Natural killer cell (primary cell): ENCODE results near the gene KREMEN2. TPM values are rescaled to one million over a fixed set of nuclear protein-coding genes. Genes with fewer than 3 reads are reported as not detected.

Experiments used
- ATAC-seq, 3 donors: fragments of 150-1000 bp in 2 of 3; fragments of 200-7000 bp in 1 of 3; cut with Tn5 transposase; 1 replicate in 1 of 3; 2 replicates in 2 of 3; pipeline ENCODE4 v1.10.0; 2021; ENCODE audit warnings: mild to moderate bottlenecking in 2 of 3, moderate library complexity in 2 of 3
- DNase-seq, 2 donors: peaks; one replicate each; pipeline versions ENCODE4 v3.0.0 to v3.0.0-alpha.2; 2013 to 2021; ENCODE audit warnings: mixed read lengths in 1 of 2
- H3K27ac ChIP-seq: one replicate; pipeline ENCODE4 v1.5.1; 2013; ENCODE audit warnings: mild to moderate bottlenecking, low read length
- H3K27me3 ChIP-seq: one replicate; pipeline ENCODE4 v1.6.1; 2013; ENCODE audit warnings: low read length; ENCODE audit not compliant: control insufficient read depth, insufficient read depth
- H3K36me3 ChIP-seq: one replicate; pipeline ENCODE4 v1.6.1; 2013; ENCODE audit warnings: low read length; ENCODE audit not compliant: control insufficient read depth, insufficient read depth
- H3K4me1 ChIP-seq: one replicate; pipeline ENCODE4 v1.6.1; 2013; ENCODE audit warnings: low read length; ENCODE audit not compliant: control insufficient read depth, insufficient read depth
- H3K4me3 ChIP-seq: one replicate; pipeline ENCODE4 v1.5.1; 2013; ENCODE audit warnings: low read length
- H3K9me3 ChIP-seq: one replicate; pipeline ENCODE4 v1.6.1; 2013; ENCODE audit warnings: low read length; ENCODE audit not compliant: control insufficient read depth, insufficient read depth
- H3K27ac Mint-ChIP-seq, 2 donors: one replicate each; pipeline ENCODE4 v1.8.0; 2022; ENCODE audit warnings: mild to moderate bottlenecking in 2 of 2, mixed read lengths in 2 of 2, moderate library complexity in 1 of 2
- H3K27me3 Mint-ChIP-seq, 2 donors: one replicate each; pipeline ENCODE4 v1.8.0; 2022; ENCODE audit warnings: low read depth in 2 of 2, mixed read lengths in 2 of 2
- H3K36me3 Mint-ChIP-seq: one replicate; pipeline ENCODE4 v1.8.0; 2022; ENCODE audit warnings: mixed read lengths
- H3K4me1 Mint-ChIP-seq, 2 donors: one replicate each; pipeline ENCODE4 v1.8.0; 2022; ENCODE audit warnings: mixed read lengths in 2 of 2
- H3K4me3 Mint-ChIP-seq: one replicate; pipeline ENCODE4 v1.8.0; 2022; ENCODE audit warnings: mild to moderate bottlenecking, moderate library complexity, mixed read lengths
- H3K9me3 Mint-ChIP-seq, 2 donors: one replicate each; pipeline ENCODE4 v1.8.0; 2022; ENCODE audit warnings: mixed read lengths in 2 of 2
- WGBS: methylation state at CpG from one replicate; pipeline ENCODE4 v1.1.7; 2013; ENCODE audit warnings: missing lambda C conversion rate; ENCODE audit not compliant: insufficient coverage; 5-methylcytosine and 5-hydroxymethylcytosine counted together
- intact Hi-C: fragments of 100-400 bp; cut with micrococcal nuclease; formaldehyde crosslinking; loops from one replicate; pipeline ENCODE4 v1.14.2; 2022
- total RNA-seq, 4 donors: library from RNA; stranded (reverse); fragments of 120-200 nt in 1 of 4; gene quantifications; one replicate each; pipeline versions ENCODE4 v1.2.3 to v1.2.4, GENCODE V29; 2013 to 2022
- TF ChIP-seq, protein P1 (sequence below): fragments of 200-600 bp; IDR thresholded peaks from one replicate; pipeline ENCODE4 v1.8.0; 2022; ENCODE audit warnings: antibody characterized with exemption

KREMEN2 gene
- total RNA-seq, 3 donors from 2014 or later (not counting 1 experiment from before 2014, with no cell fraction given), result 0.16 TPM; not detected in 2

- Mint-ChIP-seq H3K27ac (no peak overlapping the region), H3K27me3 (peaks cover 10 to 13% of the 10 kb centered on the region in 2 donors), H3K4me3 (no peak overlapping the region), H3K4me1 (peaks cover 10 to 36% of the 10 kb centered on the region in 2 donors), H3K36me3 (no peaks in the 10 kb centered on the region), H3K9me3 (no peaks in the 10 kb centered on the region)
- WGBS, result 13% methylated on average over 51 of the region's 51 CpGs
- Histone ChIP-seq H3K9me3 (no peaks in the 10 kb centered on the region), H3K4me3 (no peak overlapping the region), H3K27me3 (peaks cover 53% of the 10 kb centered on the region), H3K36me3 (no peaks in the 10 kb centered on the region), H3K4me1 (peaks cover 72% of the 10 kb centered on the region), H3K27ac (no peak overlapping the region)
- ATAC-seq, result no peak
- no peak for DNase-seq
- intact Hi-C loops, result no loop called here
- TF ChIP-seq, protein P1, sequence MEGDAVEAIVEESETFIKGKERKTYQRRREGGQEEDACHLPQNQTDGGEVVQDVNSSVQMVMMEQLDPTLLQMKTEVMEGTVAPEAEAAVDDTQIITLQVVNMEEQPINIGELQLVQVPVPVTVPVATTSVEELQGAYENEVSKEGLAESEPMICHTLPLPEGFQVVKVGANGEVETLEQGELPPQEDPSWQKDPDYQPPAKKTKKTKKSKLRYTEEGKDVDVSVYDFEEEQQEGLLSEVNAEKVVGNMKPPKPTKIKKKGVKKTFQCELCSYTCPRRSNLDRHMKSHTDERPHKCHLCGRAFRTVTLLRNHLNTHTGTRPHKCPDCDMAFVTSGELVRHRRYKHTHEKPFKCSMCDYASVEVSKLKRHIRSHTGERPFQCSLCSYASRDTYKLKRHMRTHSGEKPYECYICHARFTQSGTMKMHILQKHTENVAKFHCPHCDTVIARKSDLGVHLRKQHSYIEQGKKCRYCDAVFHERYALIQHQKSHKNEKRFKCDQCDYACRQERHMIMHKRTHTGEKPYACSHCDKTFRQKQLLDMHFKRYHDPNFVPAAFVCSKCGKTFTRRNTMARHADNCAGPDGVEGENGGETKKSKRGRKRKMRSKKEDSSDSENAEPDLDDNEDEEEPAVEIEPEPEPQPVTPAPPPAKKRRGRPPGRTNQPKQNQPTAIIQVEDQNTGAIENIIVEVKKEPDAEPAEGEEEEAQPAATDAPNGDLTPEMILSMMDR, result no peak
These were observed 3.1 kb downstream of the KREMEN2 start for GRCh38 chr16:2967211-2967631.

DNA sequence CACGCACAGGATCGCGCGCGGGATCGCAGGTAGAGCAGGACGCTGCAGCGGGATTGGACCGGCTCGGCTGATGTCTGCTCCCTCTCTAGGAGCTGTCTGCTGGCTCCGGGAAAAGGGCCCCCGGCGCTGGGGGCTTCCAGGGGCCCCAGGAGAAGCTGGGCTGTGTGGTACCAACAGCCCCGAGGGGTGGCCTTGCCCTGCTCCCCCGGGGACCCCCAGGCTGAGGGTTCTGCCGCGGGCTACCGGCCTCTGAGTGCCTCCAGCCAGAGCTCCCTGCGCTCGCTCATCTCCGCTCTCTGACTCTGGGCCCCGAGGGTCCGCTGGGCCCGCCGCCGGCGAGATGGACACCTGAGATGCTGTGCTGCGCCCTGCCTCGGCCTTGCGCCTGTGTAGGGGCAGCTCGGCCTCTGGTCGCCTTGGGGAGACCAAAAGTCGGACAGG, 3.7 kb downstream of the KREMEN2 start:
- Histone ChIP-seq H3K36me3 (no peaks in the 10 kb centered on the region), H3K9me3 (no peaks in the 10 kb centered on the region), H3K27me3 (peaks cover 48% of the 10 kb centered on the region), H3K4me3 (no peak overlapping the region), H3K4me1 (peaks cover 72% of the 10 kb centered on the region), H3K27ac (no peak overlapping the region)
- peaks cover 10 to 36% of the 10 kb centered on the region in 2 donors for H3K4me1 Mint-ChIP-seq
- peak overlapping the region; percentile 73 for H3K4me3 Mint-ChIP-seq
- intact Hi-C loops, result no loop called here
- TF ChIP-seq, protein P1, result no peak
- H3K36me3 Mint-ChIP-seq, result no peaks in the 10 kb centered on the region
- H3K27me3 Mint-ChIP-seq, result peaks cover 10 to 13% of the 10 kb centered on the region in 2 donors
- ATAC-seq, result no peak
- no peaks in the 10 kb centered on the region for H3K9me3 Mint-ChIP-seq
- DNase-seq, result no peak
- 63% methylated on average over 33 of the region's 33 CpGs for WGBS
- H3K27ac Mint-ChIP-seq, result peak overlapping the region in 1 of 2 donors; percentile 35

DNA sequence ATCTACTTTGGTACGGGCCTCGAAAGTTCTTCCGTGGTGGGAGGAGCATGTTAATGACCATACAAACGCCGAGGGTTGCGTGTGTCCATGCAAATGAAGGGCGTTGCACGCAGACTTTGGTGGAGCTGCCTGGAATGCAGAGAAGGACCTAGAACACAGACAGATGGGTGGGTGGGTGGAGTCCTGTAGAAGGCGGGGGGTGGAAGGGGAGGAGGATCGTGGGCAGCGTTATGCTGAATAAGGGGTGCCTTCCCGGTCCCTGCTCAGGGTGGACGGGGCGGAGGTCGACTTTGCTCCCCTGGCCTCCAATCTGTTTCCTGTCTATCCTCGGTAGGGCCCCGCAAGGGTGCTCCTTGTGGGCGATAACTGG, 4.3 kb downstream of the KREMEN2 start:
- no peaks in the 10 kb centered on the region for H3K36me3 Mint-ChIP-seq
- peaks cover 10 to 13% of the 10 kb centered on the region in 2 donors for H3K27me3 Mint-ChIP-seq
- DNase-seq, result peak in 1 of 2 donors; percentile 27
- Histone ChIP-seq H3K27me3 (peaks cover 43% of the 10 kb centered on the region), H3K4me3 (peak overlapping the region; percentile 44), H3K9me3 (no peaks in the 10 kb centered on the region), H3K36me3 (no peaks in the 10 kb centered on the region), H3K4me1 (peaks cover 67% of the 10 kb centered on the region), H3K27ac (no peak overlapping the region)
- TF ChIP-seq, protein P1, result no peak
- no peaks in the 10 kb centered on the region for H3K9me3 Mint-ChIP-seq
- H3K4me3 Mint-ChIP-seq, result peak overlapping the region; percentile 79
- intact Hi-C loops, result no loop called here
- no peak for ATAC-seq
- WGBS, result 18% methylated on average over 18 of the region's 18 CpGs
- H3K4me1 Mint-ChIP-seq, result peaks cover 10 to 36% of the 10 kb centered on the region in 2 donors
- peak overlapping the region in 1 of 2 donors; percentile 35 for H3K27ac Mint-ChIP-seq
